Endodermal cell (in vitro differentiated cells): ENCODE results near the gene GRAMD2B. TPM values are rescaled to one million over a fixed set of nuclear protein-coding genes. Genes with fewer than 3 reads are reported as not detected.

Experiments used
- DNase-seq: peaks from one replicate; pipeline ENCODE4 v3.0.0-alpha.2; 2017
- H3K27ac ChIP-seq: 2 replicates; pipeline ENCODE4 v1.5.1; 2013; ENCODE audit warnings: mild to moderate bottlenecking, low read depth, low read length, moderate library complexity
- H3K27me3 ChIP-seq: 2 replicates; pipeline ENCODE4 v1.6.1; 2013; ENCODE audit warnings: mild to moderate bottlenecking, low read length, moderate library complexity; ENCODE audit not compliant: insufficient read depth, control insufficient read depth, poor library complexity, severe bottlenecking
- H3K36me3 ChIP-seq: 2 replicates; pipeline ENCODE4 v1.7.0; 2013; ENCODE audit warnings: mild to moderate bottlenecking, low read length, moderate library complexity; ENCODE audit not compliant: control insufficient read depth, insufficient read depth
- H3K4me1 ChIP-seq: one replicate; pipeline ENCODE4 v1.7.0; 2013; ENCODE audit warnings: low read length; ENCODE audit not compliant: control insufficient read depth, insufficient read depth
- H3K4me3 ChIP-seq: 2 replicates; pipeline ENCODE4 v1.5.1; 2013; ENCODE audit warnings: mild to moderate bottlenecking, low read length, moderate library complexity
- H3K9ac ChIP-seq: 2 replicates; pipeline ENCODE4 v1.6.1; 2013; ENCODE audit warnings: mild to moderate bottlenecking, low read length, moderate library complexity; ENCODE audit not compliant: poor library complexity, severe bottlenecking; ENCODE audit errors: extremely low read depth
- H3K9me3 ChIP-seq: 2 replicates; pipeline ENCODE4 v1.6.1; 2013; ENCODE audit warnings: mild to moderate bottlenecking, low read length, moderate library complexity; ENCODE audit not compliant: control insufficient read depth
- H3K27ac Mint-ChIP-seq: 2 replicates; pipeline ENCODE4 v1.8.0; 2020; ENCODE audit warnings: mixed read lengths
- H3K27me3 Mint-ChIP-seq: 2 replicates; pipeline ENCODE4 v1.8.0; 2021; ENCODE audit warnings: mild to moderate bottlenecking, mixed read lengths; ENCODE audit not compliant: insufficient read depth
- H3K36me3 Mint-ChIP-seq: 2 replicates; pipeline ENCODE4 v1.8.0; 2020; ENCODE audit warnings: low read depth, mixed read lengths
- H3K4me1 Mint-ChIP-seq: 2 replicates; pipeline ENCODE4 v1.8.0; 2020; ENCODE audit warnings: mixed read lengths
- H3K4me3 Mint-ChIP-seq: 2 replicates; pipeline ENCODE4 v1.8.0; 2020; ENCODE audit warnings: mild to moderate bottlenecking, moderate library complexity, mixed read lengths
- H3K9me3 Mint-ChIP-seq: 2 replicates; pipeline ENCODE4 v1.8.0; 2020; ENCODE audit warnings: mild to moderate bottlenecking, mixed read lengths
- CTCF ChIP-seq: fragments of 200-600 bp; sonication (generic); conservative IDR thresholded peaks from 2 replicates; pipeline ENCODE4 v1.5.0; 2021; ENCODE audit warnings: antibody characterized with exemption, mild to moderate bottlenecking
- WGBS, 2 experiments: methylation state at CpG; one replicate each; pipeline versions ENCODE4 v1.1.5 to v1.1.7; 2013; ENCODE audit warnings: missing lambda C conversion rate in 2 of 2, mixed read lengths in 1 of 2; ENCODE audit not compliant: insufficient coverage in 1 of 2, insufficient read length in 1 of 2; 5-methylcytosine and 5-hydroxymethylcytosine counted together
- total RNA-seq, 2 donors: library from RNA; stranded (reverse); fragmentation: NEBNext Ultra II Directional in 1 of 2; extraction: Animal tissue kit (Norgen Biotek cat#: 25700) in 1 of 2; gene quantifications; 2 replicates in 1 of 2; 3 replicates in 1 of 2; pipeline ENCODE4 v1.2.1, GENCODE V29; 2021

The GRAMD2B gene
- total RNA-seq, 2 donors from 2014 or later: 8.4 to 11.1 TPM

DNA sequence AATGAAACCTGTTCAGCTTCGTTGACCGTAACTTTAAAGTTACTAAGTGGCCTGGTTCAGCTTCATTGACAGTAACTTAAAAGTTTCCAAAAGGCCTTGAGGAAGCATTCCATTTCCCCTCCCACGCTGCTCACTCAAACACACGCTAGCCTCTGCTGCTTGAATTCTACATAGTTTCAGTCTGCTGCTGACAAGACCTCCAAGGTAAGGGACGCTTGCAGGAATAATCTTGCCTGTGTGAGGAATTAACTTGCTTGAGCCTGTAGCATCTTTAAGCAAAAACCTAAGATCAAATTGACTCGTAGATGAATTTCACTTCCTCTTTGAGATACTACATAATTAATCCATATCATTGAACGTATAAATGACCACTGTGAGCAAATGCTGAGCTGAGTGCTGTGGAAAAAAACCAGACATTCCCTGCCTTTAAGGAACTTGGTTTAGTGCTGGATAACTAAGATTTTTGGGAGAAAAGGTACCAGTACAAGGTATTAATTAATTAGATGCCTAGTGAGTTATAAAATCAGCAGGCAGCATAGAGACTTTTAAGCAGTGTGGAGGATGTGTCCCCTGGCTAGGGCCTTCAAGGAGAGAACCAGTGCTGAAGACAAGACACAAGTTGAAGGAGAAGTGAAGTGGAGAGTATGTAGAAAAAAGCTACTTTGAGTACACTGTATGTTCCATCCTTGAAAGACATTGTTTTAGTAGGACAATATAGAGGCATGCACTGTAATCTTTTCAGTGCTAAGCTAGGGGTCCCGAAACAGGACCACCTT is 39.2 kb downstream of the GRAMD2B start:
- 76 to 79% methylated on average over 6 to 8 of the region's 8 CpGs for WGBS, 2 experiments
- no peak for TF ChIP-seq CTCF
- H3K27me3 Mint-ChIP-seq: peaks cover 50% of the 10 kb centered on the region
- no peak overlapping the region for H3K27ac Mint-ChIP-seq
- no peak overlapping the region for H3K4me3 ChIP-seq
- peaks cover 4% of the 10 kb centered on the region for H3K36me3 ChIP-seq
- peaks cover 18% of the 10 kb centered on the region for H3K4me1 ChIP-seq
- no peak for DNase-seq
- H3K9me3 Mint-ChIP-seq: no peaks in the 10 kb centered on the region
- H3K9me3 ChIP-seq: no peaks in the 10 kb centered on the region
- peaks cover 9% of the 10 kb centered on the region for H3K36me3 Mint-ChIP-seq
- H3K27me3 ChIP-seq: peaks cover 19% of the 10 kb centered on the region
- H3K27ac ChIP-seq: no peak overlapping the region
- H3K9ac ChIP-seq: no peak overlapping the region
- peaks cover 31% of the 10 kb centered on the region for H3K4me1 Mint-ChIP-seq
- no peak overlapping the region for H3K4me3 Mint-ChIP-seq

- Mint-ChIP-seq H3K9me3 (no peaks in the 10 kb centered on the region), H3K4me3 (no peak overlapping the region), H3K36me3 (peaks cover 4% of the 10 kb centered on the region), H3K4me1 (peaks cover 31% of the 10 kb centered on the region), H3K27me3 (peaks cover 48% of the 10 kb centered on the region), H3K27ac (no peak overlapping the region)
- peaks cover 19% of the 10 kb centered on the region for H3K27me3 ChIP-seq
- no peak for TF ChIP-seq CTCF
- peaks cover 18% of the 10 kb centered on the region for H3K4me1 ChIP-seq
- DNase-seq: no peak
- H3K4me3 ChIP-seq: no peak overlapping the region
- no peaks in the 10 kb centered on the region for H3K9me3 ChIP-seq
- WGBS, 2 experiments: 92 to 100% methylated on average over 1 to 2 of the region's 2 CpGs
- no peak overlapping the region for H3K27ac ChIP-seq
- peaks cover 9% of the 10 kb centered on the region for H3K36me3 ChIP-seq
- H3K9ac ChIP-seq: no peak overlapping the region
Measured at GRCh38 chr5:126464016-126464415, 40.8 kb downstream of the GRAMD2B start.

DNA sequence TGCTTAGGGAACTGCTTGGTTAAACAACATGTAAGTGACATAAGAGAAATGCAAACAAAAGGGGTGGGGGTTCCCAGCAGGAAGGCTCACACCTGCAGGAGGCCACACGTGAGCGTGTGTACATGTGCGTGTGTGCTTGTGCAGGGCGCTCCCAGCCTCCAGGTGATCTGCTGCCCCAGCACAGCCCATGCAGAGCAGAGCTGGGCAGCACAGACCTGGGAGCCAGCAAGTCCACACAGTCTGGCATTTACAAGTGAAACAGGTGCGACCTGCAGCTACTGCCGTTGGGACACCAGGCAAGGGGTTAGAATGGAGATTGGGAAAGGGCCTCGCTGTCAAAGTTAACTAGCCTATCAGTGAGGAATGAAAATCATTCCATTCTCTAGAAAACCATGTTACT is 41.8 kb downstream of the GRAMD2B start:
- H3K4me3 Mint-ChIP-seq: no peak overlapping the region
- peaks cover 31% of the 10 kb centered on the region for H3K4me1 Mint-ChIP-seq
- H3K9me3 Mint-ChIP-seq: no peaks in the 10 kb centered on the region
- H3K27ac Mint-ChIP-seq: no peak overlapping the region
- H3K36me3 Mint-ChIP-seq: peaks cover 4% of the 10 kb centered on the region
- Histone ChIP-seq H3K27ac (no peak overlapping the region), H3K27me3 (peaks cover 19% of the 10 kb centered on the region), H3K9me3 (no peaks in the 10 kb centered on the region), H3K4me3 (no peak overlapping the region), H3K9ac (no peak overlapping the region), H3K36me3 (peaks cover 9% of the 10 kb centered on the region), H3K4me1 (peaks cover 18% of the 10 kb centered on the region)
- H3K27me3 Mint-ChIP-seq: peaks cover 48% of the 10 kb centered on the region
- 48 to 69% methylated on average over 6 to 7 of the region's 7 CpGs for WGBS, 2 experiments
- peak; percentile 62 for DNase-seq
- no peak for TF ChIP-seq CTCF
